Measurements from ENCODE around the gene UBE2B.

The UBE2B gene

GRCh38 chr5:134383980-134384697 is 12.8 kb downstream of the UBE2B start:
- no peak for FAIRE-seq
- no peak for TF ChIP-seq POLR2A (IDR thresholded peaks at IDR 0.05; ENCODE audit: low read depth, low read length)
- no peak for DNase-seq (ENCODE audit: insufficient read length, low spot score)

- no peak for DNase-seq (ENCODE audit: insufficient read length, low spot score)
- no peak for FAIRE-seq
- TF ChIP-seq POLR2A (IDR thresholded peaks at IDR 0.05; ENCODE audit: low read depth, low read length) = no peak
Measured at GRCh38 chr5:134387443-134387842, 16.1 kb downstream of the UBE2B start.

GRCh38 chr5:134392301-134392700 is 20.9 kb downstream of the UBE2B start:
- no peak for FAIRE-seq

GRCh38 chr5:134394932-134395331 is 23.6 kb downstream of the UBE2B start:
- peak; percentile 18 for DNase-seq (ENCODE audit: insufficient read length, low spot score)
- no peak for FAIRE-seq
- no peak for TF ChIP-seq POLR2A (IDR thresholded peaks at IDR 0.05; ENCODE audit: low read depth, low read length)

More at GRCh38 chr5:134392301-134392700, 20.9 kb downstream of the UBE2B start:
- no peak for TF ChIP-seq POLR2A (IDR thresholded peaks at IDR 0.05; ENCODE audit: low read depth, low read length)
- no peak for DNase-seq (ENCODE audit: insufficient read length, low spot score)

- FAIRE-seq = no peak
- TF ChIP-seq POLR2A (IDR thresholded peaks at IDR 0.05; ENCODE audit: low read depth, low read length) = no peak
- no peak for DNase-seq (ENCODE audit: insufficient read length, low spot score)
Measured at GRCh38 chr5:134396274-134396673, 24.9 kb downstream of the UBE2B start.

GRCh38 chr5:134397196-134397595 is 25.8 kb downstream of the UBE2B start:
- no peak for FAIRE-seq
- DNase-seq (ENCODE audit: insufficient read length, low spot score) = no peak
- no peak for TF ChIP-seq POLR2A (IDR thresholded peaks at IDR 0.05; ENCODE audit: low read depth, low read length)

DNA sequence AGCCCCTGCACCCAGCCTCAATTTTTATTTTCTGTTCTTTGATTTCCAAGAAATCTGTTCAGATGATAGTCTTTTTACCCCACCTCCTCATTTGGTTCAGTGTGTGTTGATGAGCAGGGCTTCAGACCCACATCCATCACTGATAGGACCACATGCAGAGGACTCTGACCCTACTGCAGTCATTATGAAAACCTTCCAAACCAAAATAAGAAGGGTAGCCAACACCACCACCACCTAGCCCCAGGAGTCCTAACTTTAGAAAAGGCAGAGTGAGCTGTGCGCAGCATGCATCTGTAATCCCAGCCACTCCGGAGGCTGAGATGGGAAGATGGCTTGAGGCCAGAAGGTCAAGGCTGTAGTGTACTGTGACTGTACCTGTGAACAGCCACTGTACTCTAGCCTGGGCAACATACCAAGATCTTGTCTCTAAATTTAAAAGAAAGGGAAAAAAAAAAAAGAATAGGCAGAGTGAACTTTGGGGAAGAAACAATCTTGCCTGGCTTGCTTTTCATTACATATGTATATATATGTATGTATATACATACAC is 27.3 kb downstream of the UBE2B start:
- TF ChIP-seq POLR2A (IDR thresholded peaks at IDR 0.05; ENCODE audit: low read depth, low read length) = no peak
- FAIRE-seq = no peak
- DNase-seq (ENCODE audit: insufficient read length, low spot score) = no peak

DNA sequence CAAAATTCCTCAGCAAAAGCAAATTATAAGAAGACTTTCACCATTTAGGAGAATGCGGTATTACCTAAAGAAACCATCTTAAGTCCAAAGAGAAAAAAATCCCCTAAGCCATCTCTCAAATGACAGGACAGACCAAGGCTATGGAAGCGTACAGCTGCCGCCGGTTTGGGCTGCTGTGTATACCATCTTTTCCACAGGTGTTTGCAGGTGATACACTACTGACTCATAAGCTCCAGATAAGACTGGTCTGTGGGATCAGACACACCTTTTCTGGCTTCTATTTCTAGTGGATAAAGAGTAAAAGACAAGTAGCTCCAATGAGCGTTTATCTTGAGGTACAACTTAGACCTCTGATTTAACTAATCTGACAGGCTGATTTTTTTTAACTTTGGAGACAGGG is 32.6 kb downstream of the UBE2B start:
- TF ChIP-seq POLR2A (IDR thresholded peaks at IDR 0.05; ENCODE audit: low read depth, low read length) = no peak
- FAIRE-seq (no peak), DNase-seq (ENCODE audit: insufficient read length, low spot score) (no peak)

- DNase-seq (ENCODE audit: insufficient read length, low spot score) = no peak
- no peak for FAIRE-seq
- TF ChIP-seq POLR2A (IDR thresholded peaks at IDR 0.05; ENCODE audit: low read depth, low read length) = no peak
Measured at GRCh38 chr5:134406390-134406789, 35.0 kb downstream of the UBE2B start.

DNA sequence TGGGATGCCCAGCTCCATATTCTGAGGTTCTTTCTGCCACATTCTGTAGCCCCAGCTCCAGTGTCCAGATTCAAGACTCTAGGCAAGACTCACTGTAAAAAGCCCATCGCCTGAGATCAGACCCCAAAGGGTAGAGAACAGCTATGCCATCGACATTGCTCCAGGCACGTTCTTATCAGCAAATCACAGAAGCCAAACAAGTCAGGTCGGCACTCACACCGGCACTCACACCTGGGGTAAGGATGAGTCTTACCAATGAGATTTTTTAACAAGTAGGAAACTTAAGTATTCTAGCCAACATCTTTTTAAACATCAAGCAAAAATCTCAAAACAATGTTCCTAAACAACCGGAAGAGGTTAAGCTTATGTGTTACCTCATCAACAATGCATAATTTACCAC is 38.0 kb downstream of the UBE2B start:
- TF ChIP-seq POLR2A (IDR thresholded peaks at IDR 0.05; ENCODE audit: low read depth, low read length) = no peak
- DNase-seq (ENCODE audit: insufficient read length, low spot score) = no peak
- no peak for FAIRE-seq

- no peak for TF ChIP-seq POLR2A (IDR thresholded peaks at IDR 0.05; ENCODE audit: low read depth, low read length)
- FAIRE-seq (no peak), DNase-seq (ENCODE audit: insufficient read length, low spot score) (no peak)
Measured at GRCh38 chr5:134410822-134411221, 39.5 kb downstream of the UBE2B start.

DNA sequence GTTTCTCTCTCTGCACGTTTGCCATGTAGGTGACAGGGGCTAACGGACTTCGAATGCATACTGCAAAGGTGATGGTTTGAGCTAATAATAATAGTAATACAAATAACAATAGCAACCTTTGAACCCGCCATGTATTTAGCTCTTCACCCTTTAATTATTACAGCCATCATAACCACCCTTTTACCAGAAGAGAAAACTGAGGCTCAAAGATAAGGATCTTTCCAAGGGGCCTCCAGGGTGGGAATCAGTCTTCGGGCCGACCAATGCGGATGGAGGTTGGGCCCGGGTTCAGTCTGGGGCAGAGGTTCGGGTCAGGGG is 39.8 kb downstream of the UBE2B start:
- TF ChIP-seq POLR2A (IDR thresholded peaks at IDR 0.05; ENCODE audit: low read depth, low read length) = no peak
- DNase-seq (ENCODE audit: insufficient read length, low spot score) = no peak
- no peak for FAIRE-seq

DNA sequence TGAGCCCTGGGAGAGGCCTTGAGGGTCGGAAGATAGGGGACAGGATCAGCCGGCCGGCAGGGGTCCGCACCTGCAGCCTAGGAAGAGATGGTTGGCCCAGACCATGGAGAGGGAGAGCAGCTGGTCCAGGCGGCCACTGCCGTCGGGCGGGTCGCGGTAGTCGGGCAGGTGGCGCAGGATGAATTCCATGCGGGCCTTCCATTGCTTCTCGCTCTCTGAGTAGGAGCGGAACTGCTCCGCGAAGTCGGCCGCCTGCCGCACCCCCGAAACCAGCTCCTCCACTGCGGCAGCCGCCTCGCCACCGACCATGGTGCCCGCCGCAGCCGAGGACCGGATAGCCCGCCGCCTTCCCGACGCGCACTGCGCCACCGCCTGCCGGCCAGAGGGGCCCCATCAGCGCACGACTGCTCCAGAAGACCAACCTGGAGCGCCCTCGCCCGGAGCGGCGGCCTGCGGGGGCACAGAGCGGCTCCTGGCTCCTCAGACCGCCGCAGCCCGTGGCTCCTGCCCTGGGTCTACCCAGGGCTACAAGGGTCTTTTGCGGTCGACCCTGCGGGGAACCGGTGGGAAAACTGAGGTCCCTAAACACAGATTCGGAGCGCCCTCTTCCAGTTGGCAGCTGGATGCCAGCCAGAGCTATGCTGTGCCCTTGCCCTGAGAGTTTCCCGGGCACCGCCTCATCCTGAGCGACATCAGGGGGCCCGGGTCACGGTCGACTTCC is 40.3 kb downstream of the UBE2B start, which contains the start of gene CDKN2AIPNL:
Gene CDKN2AIPNL, minus strand, starts transcription at position 336 of the 721 bp plus-strand sequence. Its CDS starts 27 bp downstream, at position 309.
- no peak for FAIRE-seq

DNA sequence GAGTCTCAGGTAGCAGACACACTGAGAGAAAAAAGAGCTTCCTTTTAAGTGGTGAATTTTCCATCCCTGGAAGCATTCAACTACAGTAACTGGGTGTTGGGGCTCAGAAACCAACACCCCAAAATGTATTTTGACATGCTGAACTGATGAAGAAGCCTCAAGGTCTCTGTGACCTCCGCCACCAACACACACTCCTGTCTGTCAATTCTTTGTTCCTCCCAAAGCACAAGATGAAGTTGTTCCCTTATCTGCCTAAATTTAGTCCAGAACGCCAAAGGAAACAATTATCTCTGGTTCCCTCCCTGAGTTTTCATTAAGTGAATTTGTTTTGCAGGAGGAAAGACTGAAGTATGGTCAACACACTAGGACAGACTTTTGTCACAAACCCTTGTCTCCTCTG is 41.7 kb downstream of the UBE2B start:
- TF ChIP-seq POLR2A (IDR thresholded peaks at IDR 0.05; ENCODE audit: low read depth, low read length) = no peak
- FAIRE-seq (no peak), DNase-seq (ENCODE audit: insufficient read length, low spot score) (no peak)

More for the DNA sequence above, 40.3 kb downstream of the UBE2B start, which contains the start of gene CDKN2AIPNL:
- TF ChIP-seq POLR2A (IDR thresholded peaks at IDR 0.05; ENCODE audit: low read depth, low read length) = peak; percentile 87
- peak; percentile 84 for DNase-seq (ENCODE audit: insufficient read length, low spot score)

DNA sequence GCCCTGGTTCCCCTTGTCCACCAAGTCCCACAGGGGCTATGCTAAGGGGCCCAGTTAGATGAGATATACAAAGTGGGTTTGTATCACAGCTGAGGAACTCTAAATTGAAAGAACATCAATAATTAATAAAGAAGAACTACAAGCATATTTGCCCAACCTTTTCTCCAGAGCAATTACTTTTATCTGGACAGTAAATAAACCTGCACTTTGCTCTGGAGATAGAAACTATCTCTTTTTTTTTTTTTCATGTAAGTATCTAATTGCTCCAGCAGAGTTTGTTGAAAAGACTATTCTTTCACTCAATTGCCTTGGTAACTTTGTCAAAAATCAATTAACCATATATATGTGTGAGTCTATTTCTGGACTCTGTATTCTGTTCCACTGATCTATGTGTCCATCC is 46.3 kb downstream of the UBE2B start:
- DNase-seq (ENCODE audit: insufficient read length, low spot score) (no peak), FAIRE-seq (no peak)
- TF ChIP-seq POLR2A (IDR thresholded peaks at IDR 0.05; ENCODE audit: low read depth, low read length) = no peak
